ENCODE data around the gene PM20D1.

The PM20D1 gene

GRCh38 chr1:205786601-205787000 is 63.3 kb downstream of the PM20D1 start:
- Histone ChIP-seq H3K4me1 (ENCODE audit: control insufficient read depth, insufficient read depth, low read length) (peaks cover 10% of the 10 kb centered on the region), H3K27me3 (replicated peaks; ENCODE audit: control insufficient read depth, insufficient read depth, low read length) (no peaks in the 10 kb centered on the region), H3K9me3 (ENCODE audit: control insufficient read depth, low read length) (no peaks in the 10 kb centered on the region), H3K36me3 (ENCODE audit: control insufficient read depth, insufficient read depth, low read length, severe bottlenecking) (peaks cover 28% of the 10 kb centered on the region), H3K9ac (ENCODE audit: low read length) (no peak overlapping the region), H3K4me3 (ENCODE audit: low read length) (no peak overlapping the region)
- DNase-seq (ENCODE audit: low read depth): no peak

- no peak overlapping the region for H3K4me3 ChIP-seq (ENCODE audit: low read length)
- H3K36me3 ChIP-seq (ENCODE audit: control insufficient read depth, insufficient read depth, low read length, severe bottlenecking): peaks cover 16% of the 10 kb centered on the region
- H3K9ac ChIP-seq (ENCODE audit: low read length): no peak overlapping the region
- H3K4me1 ChIP-seq (ENCODE audit: control insufficient read depth, insufficient read depth, low read length): peaks cover 10% of the 10 kb centered on the region
- no peak for DNase-seq (ENCODE audit: low read depth)
- H3K27me3 ChIP-seq (replicated peaks; ENCODE audit: control insufficient read depth, insufficient read depth, low read length): no peaks in the 10 kb centered on the region
- H3K9me3 ChIP-seq (ENCODE audit: control insufficient read depth, low read length): no peaks in the 10 kb centered on the region
Observed at GRCh38 chr1:205785446-205785845, 64.5 kb downstream of the PM20D1 start.

- DNase-seq (ENCODE audit: low read depth): no peak
- Histone ChIP-seq H3K4me1 (ENCODE audit: control insufficient read depth, insufficient read depth, low read length) (peaks cover 10% of the 10 kb centered on the region), H3K36me3 (ENCODE audit: control insufficient read depth, insufficient read depth, low read length, severe bottlenecking) (peaks cover under 1% of the 10 kb centered on the region), H3K9me3 (ENCODE audit: control insufficient read depth, low read length) (no peaks in the 10 kb centered on the region), H3K27me3 (replicated peaks; ENCODE audit: control insufficient read depth, insufficient read depth, low read length) (no peaks in the 10 kb centered on the region), H3K9ac (ENCODE audit: low read length) (no peak overlapping the region), H3K4me3 (ENCODE audit: low read length) (no peak overlapping the region)
Observed at GRCh38 chr1:205783904-205784303, 66.0 kb downstream of the PM20D1 start.

- peaks cover 10% of the 10 kb centered on the region for H3K4me1 ChIP-seq (ENCODE audit: control insufficient read depth, insufficient read depth, low read length)
- H3K4me3 ChIP-seq (ENCODE audit: low read length): no peak overlapping the region
- no peaks in the 10 kb centered on the region for H3K36me3 ChIP-seq (ENCODE audit: control insufficient read depth, insufficient read depth, low read length, severe bottlenecking)
- H3K9ac ChIP-seq (ENCODE audit: low read length): no peak overlapping the region
- DNase-seq (ENCODE audit: low read depth): no peak
- no peaks in the 10 kb centered on the region for H3K9me3 ChIP-seq (ENCODE audit: control insufficient read depth, low read length)
- H3K27me3 ChIP-seq (replicated peaks; ENCODE audit: control insufficient read depth, insufficient read depth, low read length): no peaks in the 10 kb centered on the region
Observed at GRCh38 chr1:205783433-205783795, 66.5 kb downstream of the PM20D1 start.

GRCh38 chr1:205782627-205783432 is 67.1 kb downstream of the PM20D1 start:
- Histone ChIP-seq H3K4me3 (ENCODE audit: low read length) (no peak overlapping the region), H3K9me3 (ENCODE audit: control insufficient read depth, low read length) (no peaks in the 10 kb centered on the region), H3K27me3 (replicated peaks; ENCODE audit: control insufficient read depth, insufficient read depth, low read length) (no peaks in the 10 kb centered on the region), H3K36me3 (ENCODE audit: control insufficient read depth, insufficient read depth, low read length, severe bottlenecking) (no peaks in the 10 kb centered on the region), H3K9ac (ENCODE audit: low read length) (no peak overlapping the region), H3K4me1 (ENCODE audit: control insufficient read depth, insufficient read depth, low read length) (peaks cover 10% of the 10 kb centered on the region)
- no peak for DNase-seq (ENCODE audit: low read depth)

- Histone ChIP-seq H3K9me3 (ENCODE audit: control insufficient read depth, low read length) (no peaks in the 10 kb centered on the region), H3K9ac (ENCODE audit: low read length) (no peak overlapping the region), H3K4me3 (ENCODE audit: low read length) (no peak overlapping the region), H3K27me3 (replicated peaks; ENCODE audit: control insufficient read depth, insufficient read depth, low read length) (no peaks in the 10 kb centered on the region), H3K36me3 (ENCODE audit: control insufficient read depth, insufficient read depth, low read length, severe bottlenecking) (no peaks in the 10 kb centered on the region), H3K4me1 (ENCODE audit: control insufficient read depth, insufficient read depth, low read length) (peaks cover 17% of the 10 kb centered on the region)
- DNase-seq (ENCODE audit: low read depth): no peak
Observed at GRCh38 chr1:205780335-205780734, 69.6 kb downstream of the PM20D1 start.

Data from adipocyte (in vitro differentiated cells).